GM18951 (cell line): Measurements from ENCODE around the gene LY9.

ENCODE experiments used
- POLR2A ChIP-seq: IDR thresholded peaks from 4 replicates; pipeline ENCODE4 v1.6.1; 2011; ENCODE audit warnings: mild to moderate bottlenecking; ENCODE audit not compliant: insufficient read length, insufficient read depth; ENCODE audit errors: extremely low read depth
- in situ Hi-C: fragments of 300-500 bp; cut with MboI; formaldehyde crosslinking; loops from one replicate; pipeline ENCODE4 v1.12.0; 2022; ENCODE audit warnings: low sequenced_read_pairs, mixed read lengths, inconsistent platforms; ENCODE audit not compliant: unreplicated experiment

The LY9 gene, protein sequence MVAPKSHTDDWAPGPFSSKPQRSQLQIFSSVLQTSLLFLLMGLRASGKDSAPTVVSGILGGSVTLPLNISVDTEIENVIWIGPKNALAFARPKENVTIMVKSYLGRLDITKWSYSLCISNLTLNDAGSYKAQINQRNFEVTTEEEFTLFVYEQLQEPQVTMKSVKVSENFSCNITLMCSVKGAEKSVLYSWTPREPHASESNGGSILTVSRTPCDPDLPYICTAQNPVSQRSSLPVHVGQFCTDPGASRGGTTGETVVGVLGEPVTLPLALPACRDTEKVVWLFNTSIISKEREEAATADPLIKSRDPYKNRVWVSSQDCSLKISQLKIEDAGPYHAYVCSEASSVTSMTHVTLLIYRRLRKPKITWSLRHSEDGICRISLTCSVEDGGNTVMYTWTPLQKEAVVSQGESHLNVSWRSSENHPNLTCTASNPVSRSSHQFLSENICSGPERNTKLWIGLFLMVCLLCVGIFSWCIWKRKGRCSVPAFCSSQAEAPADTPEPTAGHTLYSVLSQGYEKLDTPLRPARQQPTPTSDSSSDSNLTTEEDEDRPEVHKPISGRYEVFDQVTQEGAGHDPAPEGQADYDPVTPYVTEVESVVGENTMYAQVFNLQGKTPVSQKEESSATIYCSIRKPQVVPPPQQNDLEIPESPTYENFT

DNA sequence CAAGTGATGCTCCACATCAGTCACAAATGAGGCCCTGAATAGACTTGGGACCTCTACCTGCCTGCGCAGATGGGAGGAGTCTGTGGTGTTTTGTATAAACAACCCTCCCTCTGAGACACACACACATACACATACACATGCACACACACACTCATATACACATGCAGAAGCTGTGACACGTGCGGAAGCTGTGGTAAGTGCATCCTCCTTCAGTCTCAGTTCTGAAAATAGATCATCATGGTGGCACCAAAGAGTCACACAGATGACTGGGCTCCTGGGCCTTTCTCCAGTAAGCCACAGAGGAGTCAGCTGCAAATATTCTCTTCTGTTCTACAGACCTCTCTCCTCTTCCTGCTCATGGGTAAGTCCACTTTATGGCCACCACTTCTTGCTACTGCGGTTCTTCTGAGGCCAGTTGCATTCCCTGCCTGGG is at the start of gene LY9:
LY9 (plus strand) TSS at position 224 of the 433 bp plus-strand sequence; CDS start at position 238, 14 bp downstream.
- TF ChIP-seq POLR2A = peak; percentile 26

DNA sequence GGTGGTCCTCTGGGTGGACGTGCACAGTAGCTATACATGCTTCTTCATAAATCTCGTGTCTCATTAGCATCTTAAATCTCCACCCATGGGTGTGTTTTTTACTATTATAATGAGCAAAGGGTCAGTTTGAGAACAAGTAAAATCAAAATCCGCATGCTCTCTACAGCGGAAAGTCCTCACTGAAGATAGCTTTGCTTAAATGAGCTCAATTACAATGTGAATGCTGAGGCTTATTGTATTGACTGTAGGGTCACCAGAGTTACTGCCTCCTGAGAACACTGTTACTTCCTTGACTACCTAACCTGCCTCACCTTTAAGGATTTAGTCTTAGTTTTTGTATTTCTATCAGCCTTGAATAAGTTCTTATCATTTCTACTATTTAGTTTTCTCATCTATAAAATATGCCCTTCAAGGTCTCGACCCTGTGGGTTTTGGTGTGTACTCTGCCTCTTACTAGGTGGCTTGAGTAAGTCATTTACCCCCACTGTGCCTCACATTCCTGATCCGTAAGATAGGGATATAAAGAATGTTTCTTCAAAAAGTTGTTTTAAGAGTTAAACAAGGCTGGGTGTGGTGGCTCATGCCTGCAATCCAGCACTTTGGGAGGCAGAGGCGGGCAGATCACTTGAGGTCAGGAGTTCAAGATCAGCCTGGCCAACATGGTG is 49.0 kb upstream of the LY9 start:
- TF ChIP-seq POLR2A = no peak
- in situ Hi-C loops = no loop called here

More for the DNA sequence above, at the start of gene LY9:
- in situ Hi-C loops = no loop called here

DNA sequence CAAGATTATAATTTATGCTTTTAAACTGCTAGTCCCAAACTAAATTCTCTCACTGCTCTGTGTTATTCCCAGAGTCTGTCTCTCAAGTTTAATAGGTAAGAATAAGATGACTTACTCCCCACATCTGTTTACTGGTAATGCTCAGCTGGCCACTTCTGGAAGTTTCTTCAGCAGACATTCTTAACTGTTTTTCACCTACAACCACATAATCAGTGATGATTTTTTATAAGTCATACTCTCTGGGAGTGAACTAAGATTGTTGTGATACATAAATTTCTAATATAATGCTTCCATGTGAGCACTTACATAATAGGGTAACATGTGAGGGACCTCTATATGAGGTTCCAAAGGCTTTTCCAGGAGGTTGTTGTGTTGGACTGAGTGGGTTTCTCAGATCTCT is 48.3 kb upstream of the LY9 start:
- no peak for TF ChIP-seq POLR2A
- in situ Hi-C loops = no loop called here

DNA sequence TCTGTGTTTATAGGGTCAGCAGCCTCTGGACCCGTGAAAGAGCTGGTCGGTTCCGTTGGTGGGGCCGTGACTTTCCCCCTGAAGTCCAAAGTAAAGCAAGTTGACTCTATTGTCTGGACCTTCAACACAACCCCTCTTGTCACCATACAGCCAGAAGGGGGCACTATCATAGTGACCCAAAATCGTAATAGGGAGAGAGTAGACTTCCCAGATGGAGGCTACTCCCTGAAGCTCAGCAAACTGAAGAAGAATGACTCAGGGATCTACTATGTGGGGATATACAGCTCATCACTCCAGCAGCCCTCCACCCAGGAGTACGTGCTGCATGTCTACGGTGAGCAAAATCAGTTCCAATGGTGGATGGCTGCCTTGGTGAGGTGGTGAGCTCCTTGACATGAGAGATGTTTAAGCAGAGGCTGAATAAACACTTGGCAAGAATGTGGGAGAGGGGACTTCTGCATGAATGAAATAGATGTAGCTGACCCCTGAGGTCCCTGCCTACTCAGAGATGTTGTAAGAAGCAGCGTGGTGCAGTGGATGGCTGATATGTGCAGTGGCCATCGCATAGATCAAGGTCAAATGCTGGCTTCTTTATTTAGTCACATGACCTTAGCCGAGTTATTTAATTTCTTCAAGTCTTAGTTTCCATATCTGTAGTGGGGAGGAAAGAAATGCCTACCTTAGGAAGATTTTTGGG is 47.6 kb upstream of the LY9 start:
- peak; percentile 3 for TF ChIP-seq POLR2A
- in situ Hi-C loops = no loop called here

DNA sequence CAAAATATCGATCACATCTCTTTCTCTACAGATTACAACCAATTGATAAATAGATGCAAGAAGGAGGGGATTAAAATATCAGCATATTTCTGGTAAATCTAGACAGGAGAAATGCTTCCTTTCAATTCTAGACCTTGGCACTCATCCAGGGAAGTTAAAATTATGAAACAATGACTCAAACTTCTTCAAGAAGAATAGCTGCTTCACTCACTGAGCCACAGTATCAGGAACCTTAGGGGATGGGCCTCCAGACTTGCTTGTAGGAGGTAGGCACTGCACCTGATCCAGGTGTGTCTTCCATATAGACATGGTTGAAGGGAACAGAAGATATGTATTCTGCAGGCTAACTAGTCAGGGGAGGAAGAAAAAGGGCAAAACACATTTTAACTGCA is 47.1 kb upstream of the LY9 start:
- in situ Hi-C loops = no loop called here

DNA sequence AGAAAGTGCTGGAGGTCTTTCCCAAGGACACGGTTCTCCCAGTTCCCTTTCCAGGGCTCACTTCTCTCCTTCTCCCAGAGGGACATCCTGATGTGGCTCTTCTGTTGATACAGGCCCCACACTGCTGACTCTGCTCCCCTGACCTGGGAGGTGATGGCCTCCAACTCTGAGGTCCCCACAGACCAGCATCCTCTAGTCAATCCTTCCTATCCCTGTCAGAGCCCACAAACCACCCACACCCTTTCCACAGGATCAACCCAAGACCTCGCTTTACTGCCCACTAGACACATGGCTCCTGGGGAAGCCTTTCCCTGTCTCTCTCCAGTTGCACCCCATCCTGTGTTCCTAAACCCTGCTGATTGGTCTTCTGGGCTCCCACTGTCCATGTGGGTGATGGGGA is 45.4 kb upstream of the LY9 start:
- in situ Hi-C loops = no loop called here
- no peak for TF ChIP-seq POLR2A

More for the DNA sequence above, 47.1 kb upstream of the LY9 start:
- no peak for TF ChIP-seq POLR2A

DNA sequence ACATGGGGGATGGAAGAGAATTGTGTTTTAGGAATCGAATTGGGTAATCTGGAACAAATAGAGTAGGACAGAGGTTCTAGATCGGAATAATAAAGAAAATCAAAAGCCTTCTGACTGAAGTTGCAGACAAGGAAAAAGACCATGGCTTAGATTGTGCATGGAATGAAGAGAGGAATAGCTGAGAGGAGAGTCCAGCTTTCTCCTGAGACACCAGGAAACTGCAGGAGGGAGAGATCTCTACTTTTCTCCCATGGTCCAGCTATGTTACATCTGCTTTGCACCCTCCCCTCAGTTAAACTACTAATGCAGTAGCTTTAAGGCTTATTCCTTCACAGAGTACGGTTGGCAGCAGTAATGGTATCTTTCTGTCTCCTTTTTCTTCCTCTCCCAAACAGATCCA is 43.6 kb upstream of the LY9 start:
- in situ Hi-C loops = no loop called here
- TF ChIP-seq POLR2A = no peak

DNA sequence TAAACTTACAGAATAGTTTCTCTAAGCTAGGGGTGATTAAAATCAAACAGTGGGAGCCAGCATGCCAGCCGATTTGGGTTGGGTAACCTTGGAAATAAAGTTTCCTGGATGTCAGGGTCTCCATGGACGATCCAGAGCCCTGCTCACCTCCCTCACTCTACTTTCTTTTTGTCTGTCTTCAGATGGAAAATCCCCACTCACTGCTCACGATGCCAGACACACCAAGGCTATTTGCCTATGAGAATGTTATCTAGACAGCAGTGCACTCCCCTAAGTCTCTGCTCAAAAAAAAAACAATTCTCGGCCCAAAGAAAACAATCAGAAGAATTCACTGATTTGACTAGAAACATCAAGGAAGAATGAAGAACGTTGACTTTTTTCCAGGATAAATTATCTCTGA is 43.0 kb upstream of the LY9 start:
- TF ChIP-seq POLR2A = peak; percentile 13
- in situ Hi-C loops = no loop called here

DNA sequence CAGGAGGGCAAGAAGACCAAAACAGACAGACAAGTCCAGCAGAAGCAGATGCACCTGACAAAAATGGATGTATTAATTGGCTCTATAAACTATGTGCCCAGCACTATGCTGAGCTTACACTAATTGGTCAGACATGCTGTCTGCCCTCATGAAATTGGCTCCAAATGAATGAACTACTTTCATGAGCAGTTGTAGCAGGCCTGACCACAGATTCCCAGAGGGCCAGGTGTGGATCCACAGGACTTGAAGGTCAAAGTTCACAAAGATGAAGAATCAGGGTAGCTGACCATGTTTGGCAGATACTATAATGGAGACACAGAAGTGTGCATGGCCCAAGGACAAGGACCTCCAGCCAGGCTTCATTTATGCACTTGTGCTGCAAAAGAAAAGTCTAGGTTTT is 42.4 kb upstream of the LY9 start:
- in situ Hi-C loops = no loop called here
- no peak for TF ChIP-seq POLR2A

DNA sequence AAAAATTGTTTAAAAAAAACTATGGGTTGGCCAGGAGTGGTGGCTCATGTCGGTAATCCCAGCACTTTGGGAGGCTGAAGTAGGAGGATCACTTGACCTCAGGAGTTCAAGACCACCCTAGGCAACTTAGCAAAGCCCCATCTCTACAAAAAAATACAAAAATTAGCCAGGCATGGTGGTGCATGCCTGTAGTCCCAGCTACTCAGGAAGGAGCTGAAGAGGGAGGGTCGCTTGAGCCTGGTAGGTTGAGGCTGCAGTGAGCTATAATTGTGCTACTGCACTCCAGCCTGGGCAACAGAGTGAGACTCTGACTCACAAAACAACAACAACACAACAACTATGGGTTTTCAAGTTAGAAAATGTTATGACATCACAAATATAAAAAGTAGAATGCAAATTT is 40.5 kb upstream of the LY9 start:
- in situ Hi-C loops = no loop called here
- no peak for TF ChIP-seq POLR2A

DNA sequence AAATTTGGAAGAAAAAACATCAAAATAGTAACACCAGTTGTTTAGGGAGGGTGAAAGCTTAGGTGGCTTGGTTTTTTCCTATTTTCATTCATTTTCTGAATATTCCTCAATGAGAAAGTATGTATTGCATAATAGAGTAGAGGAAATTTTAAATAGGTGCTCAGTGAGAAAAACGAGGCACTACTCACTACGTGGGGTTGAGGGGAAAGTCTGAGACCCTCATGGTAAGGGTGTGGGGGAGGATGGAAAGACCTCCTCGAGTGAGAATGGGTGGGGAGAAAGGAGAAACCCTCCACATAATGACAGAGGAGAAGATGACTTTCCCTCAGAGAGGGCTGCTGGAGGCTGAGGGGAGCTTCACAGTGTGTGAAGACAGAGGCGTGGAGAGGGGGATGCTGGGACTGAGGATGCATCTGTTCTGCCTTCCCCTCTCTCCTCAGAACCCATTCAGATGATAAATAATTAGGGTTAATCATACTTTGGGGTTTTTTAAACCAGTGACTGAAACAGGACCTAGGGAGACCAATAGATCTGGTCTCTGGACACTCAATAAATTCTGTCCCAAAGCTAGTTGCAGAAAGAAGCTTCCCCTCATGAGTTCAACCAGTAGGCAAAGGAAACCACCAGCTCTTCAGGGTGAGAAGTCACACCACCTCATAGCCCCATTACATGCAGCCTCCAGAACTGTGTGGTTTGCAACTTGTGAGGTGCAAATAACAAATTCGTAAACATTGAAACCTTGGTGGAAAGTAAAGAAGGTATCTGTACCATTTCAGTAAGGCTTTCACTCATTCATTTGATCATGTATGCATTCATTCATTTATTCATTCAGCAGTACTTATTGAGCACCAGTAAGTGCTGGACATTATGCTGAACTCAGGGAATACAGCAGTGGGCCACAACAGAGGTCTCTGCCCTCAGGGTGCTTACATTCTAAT is 39.8 kb upstream of the LY9 start:
- TF ChIP-seq POLR2A = peak; percentile 26
- in situ Hi-C loops = no loop called here

DNA sequence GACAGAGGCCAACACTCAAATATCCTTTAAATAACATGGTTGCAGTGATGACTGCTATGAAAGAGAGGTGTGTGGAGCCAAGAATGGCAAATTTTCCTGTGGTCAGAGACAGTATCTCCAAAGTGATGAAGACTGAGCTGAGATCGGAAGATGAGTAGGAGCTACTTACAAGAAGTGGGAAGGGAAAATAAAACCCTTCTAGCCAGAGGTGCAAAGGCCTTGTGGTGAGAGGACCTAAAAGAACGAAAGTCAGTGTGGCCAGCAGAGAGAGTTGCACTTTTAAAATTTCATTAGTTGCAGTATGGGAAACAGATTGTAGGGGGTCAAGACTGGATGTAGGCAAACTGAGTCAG is 39.1 kb upstream of the LY9 start:
- no peak for TF ChIP-seq POLR2A
- in situ Hi-C loops = no loop called here
